Measurements from ENCODE around the gene STXBP1. TPM values are rescaled to one million over a fixed set of nuclear protein-coding genes. Genes with fewer than 3 reads are reported as not detected.

Gene STXBP1
- polyA plus RNA-seq, 3 donors, result 0.27 to 0.59 TPM; not detected in 1

DNA sequence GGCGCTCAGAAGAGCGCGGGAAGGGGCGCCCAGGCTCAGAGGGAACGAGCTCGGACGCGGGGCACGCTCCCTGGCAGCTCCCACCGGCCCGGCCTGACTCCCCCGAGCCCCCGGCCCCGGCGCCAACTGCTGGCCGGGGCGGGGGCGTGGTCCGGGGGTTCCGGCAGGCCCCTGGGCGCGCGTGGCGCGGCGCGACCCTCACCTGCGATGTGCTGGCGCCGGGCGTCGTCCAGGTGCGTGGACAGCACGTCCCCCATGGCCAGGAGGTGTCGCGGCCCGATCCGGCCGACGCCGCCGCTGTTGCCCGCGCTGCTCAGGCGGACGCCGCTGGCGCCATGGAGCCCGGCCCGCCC, 43.5 kb upstream of the STXBP1 start:
- Histone ChIP-seq H3K9me3 (replicated peaks in 1 of 2; ENCODE audit: control insufficient read depth in 1 of 2, insufficient read depth in 1 of 2, low read length in 2 of 2) (no peaks in the 10 kb centered on the region), H3K36me3 (replicated peaks in 1 of 2; ENCODE audit: control insufficient read depth in 1 of 2, insufficient read depth in 2 of 2, low read length in 2 of 2) (no peaks in the 10 kb centered on the region), H3K27ac (ENCODE audit: low read depth in 1 of 2, low read length in 2 of 2) (peak overlapping the region; percentile 49 to 83), H3K79me2 (ENCODE audit: insufficient read depth, low read length) (peaks cover 66% of the 10 kb centered on the region), H3K9ac (ENCODE audit: insufficient read depth, low read length, poor library complexity, severe bottlenecking) (peak overlapping the region; percentile 87), H3K4me1 (ENCODE audit: control insufficient read depth in 1 of 2, insufficient read depth in 2 of 2, low read length in 2 of 2) (peaks cover 70 to 84% of the 10 kb centered on the region in 2 donors), H3K4me2 (replicated peaks; ENCODE audit: extremely low read depth, low read length, poor library complexity, severe bottlenecking) (peak overlapping the region; percentile 89), H3K4me3 (replicated peaks in 1 of 3; ENCODE audit: low read depth in 2 of 3, low read length in 3 of 3) (peak overlapping the region; percentile 72 to 94 (median 85)), H2AFZ (ENCODE audit: insufficient read depth, low read depth, low read length, poor library complexity, severe bottlenecking) (peak overlapping the region; percentile 50), H3K27me3 (ENCODE audit: control insufficient read depth in 2 of 2, insufficient read depth in 2 of 2, low read length in 2 of 2) (no peaks in the 10 kb centered on the region), H4K20me1 (ENCODE audit: insufficient read depth, low read length) (peaks cover 34% of the 10 kb centered on the region)
- Mint-ChIP-seq H3K4me3 (peak overlapping the region; percentile 85 to 94), H3K9me3 (peaks cover 0 to 2% (median 0%) of the 10 kb centered on the region in 7 donors), H3K36me3 (peaks cover 25 to 26% of the 10 kb centered on the region in 2 donors), H3K27me3 (ENCODE audit: low read depth in 3 of 3) (no peaks in the 10 kb centered on the region), H3K27ac (peak overlapping the region in 3 of 7 donors; percentile 73 to 91 (median 87)), H3K4me1 (peaks cover 74% of the 10 kb centered on the region)
- TF ChIP-seq CTCF (IDR thresholded peaks at IDR 0.05), result no peak
- DNase-seq, result no peak
- intact Hi-C loops (cut with micrococcal nuclease), result loop anchor here in 1 of 2 donors (5.0 kb wide), 1 partner anchor 204 kb away; no protein-coding TSS in a partner anchor
- under 1% methylated on average over 50 of the region's 50 CpGs for WGBS (ENCODE audit: insufficient coverage)

GRCh38 chr9:127568971-127569885, 42.8 kb upstream of the STXBP1 start:
- Histone ChIP-seq H3K36me3 (replicated peaks in 1 of 2; ENCODE audit: control insufficient read depth in 1 of 2, insufficient read depth in 2 of 2, low read length in 2 of 2) (no peaks in the 10 kb centered on the region), H3K27me3 (ENCODE audit: control insufficient read depth in 2 of 2, insufficient read depth in 2 of 2, low read length in 2 of 2) (no peaks in the 10 kb centered on the region), H3K9me3 (replicated peaks in 1 of 2; ENCODE audit: control insufficient read depth in 1 of 2, insufficient read depth in 1 of 2, low read length in 2 of 2) (no peaks in the 10 kb centered on the region), H3K27ac (ENCODE audit: low read depth in 1 of 2, low read length in 2 of 2) (peak overlapping the region; percentile 83 to 93), H3K79me2 (ENCODE audit: insufficient read depth, low read length) (peaks cover 59% of the 10 kb centered on the region), H3K4me3 (replicated peaks in 1 of 3; ENCODE audit: low read depth in 2 of 3, low read length in 3 of 3) (peak overlapping the region; percentile 72 to 94 (median 74)), H3K4me2 (replicated peaks; ENCODE audit: extremely low read depth, low read length, poor library complexity, severe bottlenecking) (peak overlapping the region; percentile 94), H3K9ac (ENCODE audit: insufficient read depth, low read length, poor library complexity, severe bottlenecking) (peak overlapping the region; percentile 89), H3K4me1 (ENCODE audit: control insufficient read depth in 1 of 2, insufficient read depth in 2 of 2, low read length in 2 of 2) (peaks cover 70 to 84% of the 10 kb centered on the region in 2 donors), H2AFZ (ENCODE audit: insufficient read depth, low read depth, low read length, poor library complexity, severe bottlenecking) (peak overlapping the region; percentile 71), H4K20me1 (ENCODE audit: insufficient read depth, low read length) (peaks cover 34% of the 10 kb centered on the region)
- peak overlapping the region; percentile 90 to 97 (median 96) for H3K27ac Mint-ChIP-seq
- TF ChIP-seq CTCF (IDR thresholded peaks at IDR 0.05), result no peak
- no peaks in the 10 kb centered on the region for H3K27me3 Mint-ChIP-seq (ENCODE audit: low read depth in 3 of 3)
- under 1% methylated on average over 37 of the region's 78 CpGs for WGBS (ENCODE audit: insufficient coverage)
- DNase-seq, result peak; percentile 73 to 83 (median 74)
- H3K4me1 Mint-ChIP-seq, result peaks cover 74% of the 10 kb centered on the region
- H3K4me3 Mint-ChIP-seq, result peak overlapping the region; percentile 81 to 90
- intact Hi-C loops (cut with micrococcal nuclease), result loop anchor here in 1 of 2 donors (5.0 kb wide), 1 partner anchor 203 kb away; no protein-coding TSS in a partner anchor
- peaks cover 0 to 2% (median 0%) of the 10 kb centered on the region in 7 donors for H3K9me3 Mint-ChIP-seq
- peaks cover 20 to 22% of the 10 kb centered on the region in 2 donors for H3K36me3 Mint-ChIP-seq
